Lower leg skin (tissue), 4 donors: ENCODE measurements around the gene TREX2. TPM values are rescaled to one million over a fixed set of nuclear protein-coding genes. Genes with fewer than 3 reads are reported as not detected.

Experiments
- DNase-seq, 2 donors: peaks; one replicate each; pipeline ENCODE4 v3.0.0-alpha.2; 2019; ENCODE audit warnings: low spot score in 2 of 2
- H3K4me3 ChIP-seq: fragments of 200-600 bp; sonication (generic); 2 replicates; pipeline ENCODE4 v1.5.1; 2017; ENCODE audit warnings: mild to moderate bottlenecking, low read depth; ENCODE audit not compliant: poor library complexity, severe bottlenecking
- CTCF ChIP-seq, 3 donors: fragments of 450-650 bp; IDR thresholded peaks; one replicate each; pipeline ENCODE4 v1.5.1; 2016; ENCODE audit warnings: antibody characterized with exemption in 3 of 3, mild to moderate bottlenecking in 3 of 3, moderate library complexity in 2 of 3
- POLR2A ChIP-seq, 2 donors: fragments of 450-650 bp; IDR thresholded peaks; one replicate each; pipeline ENCODE4 v1.6.1; 2016 to 2017; ENCODE audit warnings: antibody characterized with exemption in 2 of 2, mild to moderate bottlenecking in 1 of 2, moderate library complexity in 1 of 2
- WGBS, 2 donors: methylation state at CpG; one replicate each; pipeline ENCODE4 v1.1.5; 2018; 5-methylcytosine and 5-hydroxymethylcytosine counted together
- intact Hi-C: fragments of 100-400 bp; cut with DNase I; formaldehyde crosslinking; loops from one replicate; pipeline ENCODE4 v1.15.0; 2023; ENCODE audit warnings: low total_unique reads
- total RNA-seq, 4 donors: library from RNA; depleted of rRNA; stranded (reverse); fragments of >200 nt; gene quantifications; one replicate each; pipeline ENCODE4 v1.1.0, GENCODE V29; 2016

Gene TREX2
- total RNA-seq, 4 donors from 2014 or later, result 76.4 to 129 (median 112) TPM

DNA sequence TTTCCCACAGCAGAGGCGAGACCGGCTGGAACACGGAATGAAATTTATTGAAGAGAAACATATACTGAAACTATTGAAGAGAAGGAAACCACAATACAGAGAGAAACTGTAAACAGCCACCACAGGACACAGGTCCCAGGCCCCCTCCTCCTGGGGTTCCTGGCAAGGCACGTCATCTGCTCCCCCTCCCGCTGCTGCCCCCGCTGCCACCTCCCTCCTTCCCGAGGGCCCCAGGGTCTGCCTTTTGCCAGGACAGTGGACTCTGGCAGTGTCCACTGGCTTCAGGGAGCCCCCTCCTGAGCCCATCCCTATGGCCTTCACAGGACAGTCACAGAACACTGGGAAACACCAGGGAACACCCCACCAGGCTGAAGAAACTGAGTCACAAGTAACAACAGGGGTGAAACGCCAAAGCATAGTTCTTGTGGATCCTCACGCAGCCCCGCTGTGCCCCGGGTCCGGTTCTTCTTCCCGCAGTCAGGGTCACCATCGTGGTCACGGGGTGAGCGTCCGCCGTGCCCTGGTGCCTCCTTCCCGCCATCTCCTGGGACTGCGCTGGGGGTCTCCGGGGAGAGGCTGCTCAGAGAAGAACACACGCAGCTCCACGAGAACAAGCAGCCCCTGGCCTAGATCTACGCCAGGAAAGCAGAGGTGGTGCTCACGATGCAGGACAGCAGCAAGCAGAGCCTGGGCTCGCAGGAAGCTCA, 50.1 kb downstream of the TREX2 start:
- intact Hi-C loops, result loop anchor here (10.0 kb wide), 1 partner anchor 229 kb away; no protein-coding TSS in a partner anchor
- DNase-seq, result no peak
- no peak overlapping the region for H3K4me3 ChIP-seq
- no peak for TF ChIP-seq POLR2A (IDR thresholded peaks at IDR 0.05)
- TF ChIP-seq CTCF (IDR thresholded peaks at IDR 0.05), result no peak
- 76 to 86% methylated on average over 4 to 26 of the region's 26 CpGs for WGBS, 2 donors

- WGBS, 2 donors, result 45 to 68% methylated on average over 13 of the region's 13 CpGs
- TF ChIP-seq POLR2A (IDR thresholded peaks at IDR 0.05) (no peak), CTCF (IDR thresholded peaks at IDR 0.05) (no peak)
- intact Hi-C loops, result loop anchor here (10.0 kb wide), 1 partner anchor 230 kb away; no protein-coding TSS in a partner anchor
- peak in 1 of 2 donors; percentile 50 for DNase-seq
- no peak overlapping the region for H3K4me3 ChIP-seq
Measured at GRCh38 chrX:153394612-153395011, 51.2 kb downstream of the TREX2 start.

Other genes with a start within 250 kb of the TREX2 start
- gene PNMA6F, start 124.3 kb downstream of the TREX2 start, total RNA-seq, result not detected
- 1 to 10 TPM; 1.0 to 4.7 (median 2.7) TPM for gene ZNF275, start 111.9 kb downstream of the TREX2 start, total RNA-seq
- under 1 TPM in 2 of 4 donors, not detected in 2; 0.13 to 0.20 TPM for gene PNMA6E, start 44.7 kb downstream of the TREX2 start, total RNA-seq
- under 1 TPM in 3 of 4 donors, not detected in 1; 0.08 to 0.68 (median 0.20) TPM for gene ZFP92, start 34.6 kb downstream of the TREX2 start, total RNA-seq
- 10 to 100 TPM in 3 of 4 donors, 1 to 10 TPM in 1; 2.7 to 24.2 (median 13.6) TPM for gene HAUS7, start 24.5 kb upstream of the TREX2 start, total RNA-seq
- gene BGN, start 48.9 kb upstream of the TREX2 start, total RNA-seq, result 10 to 100 TPM; 18.1 to 34.2 (median 22.8) TPM
- gene ATP2B3, start 71.6 kb upstream of the TREX2 start, total RNA-seq, result under 1 TPM in 1 of 4 donors, not detected in 3; 0.07 TPM
- 10 to 100 TPM; 20.7 to 35.7 (median 28.5) TPM for gene CCNQ, start 153.1 kb upstream of the TREX2 start, total RNA-seq
- gene DUSP9, start 201.1 kb upstream of the TREX2 start, total RNA-seq, result under 1 TPM in 2 of 4 donors, not detected in 2; 0.13 to 0.20 TPM
- 1 to 10 TPM in 3 of 4 donors, under 1 TPM in 1; 0.76 to 6.7 (median 2.1) TPM for gene PNCK, start 227.8 kb upstream of the TREX2 start, total RNA-seq
- gene SLC6A8, start 241.9 kb upstream of the TREX2 start, total RNA-seq, result 10 to 100 TPM; 26.5 to 43.5 (median 34.5) TPM